SW 1271 (cell line): ENCODE results near the gene HCN3.
A peak's percentile ranks its signal among the peaks of the same experiment; 100 is the strongest.
"Not testable (repeated sequence)": the region's sequence is repeated elsewhere in the genome, so short reads cannot be mapped to it uniquely, and the experiment has no call there.

Experiments used
- DNase-seq, 2 experiments: peaks; one replicate each; lab custom pipeline; 2025; lab: John Stamatoyannopoulos, UW

The HCN3 gene

DNA sequence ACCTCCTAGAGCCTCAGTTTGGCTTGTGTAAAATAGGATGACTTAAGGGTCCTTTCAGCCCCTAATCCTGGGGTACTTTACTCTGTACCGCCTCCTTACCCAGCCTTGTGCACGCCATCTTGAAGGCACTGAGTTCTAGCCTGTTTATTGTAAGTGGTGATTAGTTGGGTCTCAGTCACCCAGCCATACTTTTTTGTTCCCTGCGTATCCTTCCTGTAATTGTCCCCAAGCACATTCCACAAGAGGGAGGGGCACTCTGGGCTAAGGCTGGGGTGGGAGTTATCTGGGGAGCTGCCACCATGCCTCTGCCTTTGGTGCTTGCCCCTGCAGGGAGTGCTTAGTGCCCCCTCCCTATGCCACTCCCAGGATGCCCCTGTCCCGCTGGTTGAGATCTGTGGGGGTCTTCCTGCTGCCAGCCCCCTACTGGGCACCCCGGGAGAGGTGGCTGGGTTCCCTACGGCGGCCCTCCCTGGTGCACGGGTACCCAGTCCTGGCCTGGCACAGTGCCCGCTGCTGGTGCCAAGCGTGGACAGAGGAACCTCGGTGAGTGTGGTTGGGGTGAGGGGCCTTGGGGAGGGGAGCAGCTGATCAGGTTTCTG, 32.3 kb downstream of the HCN3 start:
- DNase-seq: no peak

DNA sequence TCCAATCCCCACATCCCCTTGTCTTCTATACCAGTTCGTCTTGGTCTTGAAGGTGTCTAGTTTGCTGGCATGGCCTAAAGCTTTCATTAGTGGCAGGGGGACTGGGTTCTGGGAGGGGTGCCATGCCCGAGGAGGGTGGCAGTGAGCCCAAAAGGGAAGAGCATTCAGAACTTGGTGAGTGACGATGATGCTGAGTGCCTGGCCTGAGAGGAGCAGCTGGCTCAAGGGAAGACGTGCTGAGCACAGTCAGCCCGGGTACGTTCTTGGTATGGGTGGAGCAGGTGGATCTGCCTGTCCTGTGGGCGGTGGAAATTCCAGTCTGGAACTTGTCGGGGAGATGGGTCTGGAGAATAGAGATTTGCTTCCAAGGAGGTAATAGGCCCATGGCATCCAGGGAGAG, 36.0 kb downstream of the HCN3 start:
- DNase-seq: no peak

DNA sequence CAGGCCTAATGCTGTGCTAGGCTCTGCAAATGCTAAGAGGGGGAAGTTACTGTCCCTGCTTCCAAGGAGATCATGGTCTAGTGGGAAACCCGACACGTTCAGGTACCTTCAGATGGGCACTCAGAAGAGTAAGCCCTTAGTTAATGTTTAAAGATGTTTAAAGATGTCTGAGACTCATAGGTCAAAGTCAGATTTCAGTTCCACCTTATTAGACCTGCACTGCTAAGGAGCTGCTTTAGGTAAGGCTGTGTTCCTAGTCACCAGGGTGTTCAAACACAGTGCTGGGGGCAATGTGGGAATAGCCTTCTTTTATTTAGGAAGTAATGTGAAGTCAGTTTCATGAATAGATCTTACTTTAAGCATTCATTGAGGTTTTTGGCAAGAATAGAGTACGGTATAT, 39.7 kb downstream of the HCN3 start:
- DNase-seq: no peak

DNA sequence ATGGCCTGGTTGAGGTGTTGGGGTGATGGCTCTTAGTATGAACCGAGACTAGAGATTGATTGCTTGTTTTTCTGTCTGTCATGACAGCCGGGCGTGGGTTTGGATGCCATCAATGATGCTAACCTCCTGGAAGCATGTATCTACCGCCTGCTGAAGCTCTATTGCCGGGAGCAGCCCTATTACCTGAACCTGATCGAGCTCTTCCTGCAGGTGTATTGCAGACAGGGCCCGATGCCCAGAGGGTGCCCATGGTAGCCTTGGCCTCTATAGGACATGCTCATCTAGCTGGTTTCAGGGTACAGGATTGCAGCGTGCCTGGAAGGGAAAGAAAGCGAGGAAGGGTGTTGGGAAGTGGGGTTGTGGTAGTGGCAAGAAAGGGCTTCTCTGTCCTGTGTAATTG, 40.8 kb downstream of the HCN3 start:
- DNase-seq: no peak

DNA sequence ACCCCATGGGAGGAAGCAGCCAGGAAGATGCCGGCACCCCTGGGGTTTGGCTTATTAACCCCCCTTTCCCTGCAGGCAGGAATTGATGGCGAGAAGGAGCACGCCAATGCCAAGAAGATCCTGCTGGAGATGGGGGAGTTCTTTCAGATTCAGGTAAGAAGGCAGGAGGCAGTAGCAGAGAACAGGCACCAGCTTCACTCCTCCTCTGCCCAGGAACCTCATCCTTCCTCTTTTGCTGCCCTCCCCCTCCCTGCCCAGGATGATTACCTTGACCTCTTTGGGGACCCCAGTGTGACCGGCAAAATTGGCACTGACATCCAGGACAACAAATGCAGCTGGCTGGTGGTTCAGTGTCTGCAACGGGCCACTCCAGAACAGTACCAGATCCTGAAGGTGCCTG, 42.3 kb downstream of the HCN3 start:
- DNase-seq: no peak

DNA sequence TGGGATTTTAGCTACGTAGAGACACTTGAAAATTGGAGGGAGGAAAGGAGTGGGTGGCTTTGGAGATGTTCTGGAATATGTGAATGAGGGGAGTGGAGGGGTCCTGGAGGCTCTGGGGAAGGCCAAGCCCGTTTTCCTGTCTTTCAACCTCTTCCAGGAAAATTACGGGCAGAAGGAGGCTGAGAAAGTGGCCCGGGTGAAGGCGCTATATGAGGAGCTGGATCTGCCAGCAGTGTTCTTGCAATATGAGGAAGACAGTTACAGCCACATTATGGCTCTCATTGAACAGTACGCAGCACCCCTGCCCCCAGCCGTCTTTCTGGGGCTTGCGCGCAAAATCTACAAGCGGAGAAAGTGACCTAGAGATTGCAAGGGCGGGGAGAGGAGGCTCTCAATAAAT, 43.0 kb downstream of the HCN3 start:
- DNase-seq: no peak

DNA sequence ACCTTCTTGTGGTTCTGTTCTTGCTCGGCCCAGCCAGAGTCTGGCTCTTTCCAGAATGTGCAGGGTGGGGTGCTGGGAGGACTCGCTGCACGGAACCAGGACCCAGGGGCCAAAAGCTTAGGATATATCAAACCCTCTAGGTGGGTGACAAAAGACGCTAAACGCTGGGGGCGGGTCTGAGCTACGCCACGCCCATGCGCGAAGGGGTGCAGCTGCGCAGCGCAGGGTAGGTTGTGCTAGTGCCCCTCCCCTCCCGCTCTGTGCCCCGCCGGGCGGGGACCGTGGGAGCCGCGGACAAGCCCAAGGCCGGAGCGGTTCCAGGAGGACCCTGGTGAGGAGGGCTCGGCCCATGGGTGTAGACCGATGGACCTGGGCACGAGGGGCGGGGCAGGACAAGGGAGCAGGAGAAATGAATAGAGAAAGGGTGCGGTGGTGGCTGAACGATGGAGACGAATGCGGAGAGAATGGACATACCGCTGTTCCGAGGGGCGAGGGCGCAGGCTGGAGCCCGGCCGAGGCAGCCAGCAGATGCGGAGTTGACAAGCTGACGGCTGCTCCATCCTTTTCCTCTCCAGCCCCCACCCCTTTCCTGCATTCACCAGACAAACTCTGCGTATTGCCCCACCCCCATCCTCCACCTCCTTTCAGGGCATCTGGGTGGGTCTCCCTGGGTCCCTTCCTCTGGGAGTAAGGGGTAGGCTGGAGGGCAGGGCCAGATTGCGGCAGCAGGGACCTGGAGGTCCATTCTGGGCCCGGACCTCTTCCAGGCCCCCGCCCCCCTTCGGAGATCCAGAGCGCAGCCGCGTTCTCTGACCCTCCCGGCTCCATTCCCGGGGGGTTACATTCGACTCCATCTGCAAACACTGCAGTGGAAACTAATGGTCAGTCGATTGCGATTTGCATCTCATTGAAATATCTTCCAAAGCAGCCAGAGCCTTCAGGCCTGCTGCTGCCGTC, 43.7 kb downstream of the HCN3 start, which contains the start of gene RUSC1:
TSS of gene RUSC1 (plus strand) at position 234 of the 957 bp plus-strand sequence. CDS start 880 bp downstream, outside the sequence.
- DNase-seq: no peak

DNA sequence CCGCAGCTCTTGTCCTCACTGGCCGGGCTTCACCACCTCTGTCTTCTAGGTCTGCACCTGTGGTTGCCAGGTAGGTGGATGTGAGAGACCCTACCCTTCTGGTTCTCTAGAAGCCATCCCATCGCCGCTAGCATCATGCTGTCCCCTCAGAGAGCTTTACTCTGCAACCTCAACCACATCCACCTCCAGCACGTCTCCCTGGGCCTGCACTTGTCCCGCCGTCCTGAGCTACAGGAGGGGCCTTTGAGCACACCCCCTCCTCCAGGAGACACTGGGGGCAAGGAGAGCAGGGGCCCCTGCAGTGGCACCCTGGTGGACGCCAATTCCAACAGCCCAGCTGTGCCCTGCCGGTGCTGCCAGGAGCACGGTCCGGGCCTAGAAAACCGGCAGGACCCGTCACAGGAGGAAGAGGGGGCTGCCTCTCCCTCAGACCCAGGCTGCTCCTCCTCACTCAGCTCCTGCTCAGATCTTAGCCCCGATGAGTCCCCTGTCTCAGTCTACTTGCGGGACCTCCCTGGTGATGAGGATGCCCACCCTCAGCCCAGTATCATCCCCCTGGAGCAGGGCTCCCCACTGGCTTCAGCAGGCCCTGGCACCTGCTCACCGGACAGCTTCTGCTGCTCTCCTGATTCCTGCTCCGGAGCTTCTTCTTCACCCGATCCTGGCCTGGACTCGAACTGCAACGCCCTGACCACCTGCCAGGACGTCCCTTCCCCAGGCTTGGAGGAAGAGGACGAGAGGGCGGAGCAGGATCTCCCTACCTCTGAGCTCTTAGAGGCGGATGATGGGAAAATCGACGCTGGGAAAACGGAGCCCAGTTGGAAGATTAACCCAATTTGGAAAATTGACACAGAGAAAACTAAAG, 44.6 kb downstream of the HCN3 start:
- no peak for DNase-seq

DNA sequence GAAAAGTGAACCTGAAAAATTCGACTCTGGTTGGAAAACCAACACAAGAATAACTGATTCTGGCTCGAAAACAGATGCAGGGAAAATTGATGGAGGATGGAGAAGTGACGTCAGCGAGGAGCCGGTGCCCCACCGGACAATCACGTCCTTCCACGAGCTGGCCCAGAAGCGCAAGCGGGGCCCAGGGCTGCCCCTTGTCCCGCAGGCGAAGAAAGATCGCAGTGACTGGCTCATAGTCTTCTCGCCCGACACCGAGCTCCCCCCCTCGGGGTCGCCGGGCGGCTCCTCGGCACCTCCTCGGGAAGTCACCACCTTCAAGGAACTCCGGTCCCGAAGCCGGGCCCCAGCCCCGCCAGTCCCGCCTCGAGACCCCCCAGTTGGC, 45.3 kb downstream of the HCN3 start:
- DNase-seq: no peak

DNA sequence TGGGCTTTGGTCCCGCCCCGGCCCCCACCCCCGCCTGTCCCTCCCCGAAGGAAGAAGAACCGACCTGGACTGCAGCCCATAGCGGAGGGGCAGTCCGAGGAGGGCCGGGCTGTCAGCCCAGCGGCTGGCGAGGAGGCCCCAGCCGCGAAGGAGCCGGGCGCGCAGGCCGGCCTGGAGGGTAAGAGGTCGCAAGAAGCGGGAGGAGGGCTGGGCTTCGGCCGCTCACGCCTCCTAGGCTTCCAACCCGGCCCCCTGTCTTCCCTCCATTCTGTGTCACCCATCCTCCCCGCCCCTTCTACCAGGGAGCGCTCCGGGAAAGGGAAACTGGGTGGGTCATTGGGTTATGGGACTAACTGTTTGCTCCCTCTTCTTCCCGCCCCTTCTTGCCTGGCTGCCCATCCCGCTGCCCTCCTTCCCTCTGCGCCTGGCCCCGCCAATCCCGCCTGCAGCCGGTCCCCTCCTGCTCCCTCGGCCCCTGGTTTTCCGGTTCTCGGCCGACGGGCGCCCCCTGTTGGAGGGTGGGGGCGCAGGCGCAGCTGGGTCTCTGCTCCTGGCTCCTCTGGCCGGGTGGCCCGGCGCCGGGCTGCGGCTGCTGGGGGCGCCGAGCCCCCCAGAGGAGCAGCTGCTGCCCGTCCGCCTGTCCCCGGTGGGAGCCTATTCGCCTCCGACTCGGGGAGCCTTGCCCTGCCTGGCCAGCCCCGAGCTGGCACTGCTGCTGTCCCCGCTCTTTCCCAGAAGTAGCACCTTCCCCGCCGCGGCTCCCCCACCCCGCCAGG, 45.9 kb downstream of the HCN3 start:
- DNase-seq: peak; percentile 73 to 90

DNA sequence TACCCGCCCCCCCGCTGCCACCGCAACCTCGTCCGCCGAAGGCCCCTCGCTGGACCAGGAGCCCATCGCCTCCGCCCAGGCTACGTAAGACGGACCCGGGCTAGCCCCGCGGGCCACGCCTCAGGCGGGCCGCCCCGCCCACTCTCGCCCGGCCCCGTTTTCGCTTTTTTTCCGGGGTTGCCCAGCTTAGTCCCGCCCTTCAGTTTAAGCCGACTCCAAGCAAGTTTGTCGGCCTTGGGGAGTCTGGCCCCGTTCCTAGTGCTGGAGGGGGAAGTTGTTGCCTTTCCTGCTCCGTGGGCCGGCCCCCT, 46.4 kb downstream of the HCN3 start:
- DNase-seq: peak; percentile 58 to 66

DNA sequence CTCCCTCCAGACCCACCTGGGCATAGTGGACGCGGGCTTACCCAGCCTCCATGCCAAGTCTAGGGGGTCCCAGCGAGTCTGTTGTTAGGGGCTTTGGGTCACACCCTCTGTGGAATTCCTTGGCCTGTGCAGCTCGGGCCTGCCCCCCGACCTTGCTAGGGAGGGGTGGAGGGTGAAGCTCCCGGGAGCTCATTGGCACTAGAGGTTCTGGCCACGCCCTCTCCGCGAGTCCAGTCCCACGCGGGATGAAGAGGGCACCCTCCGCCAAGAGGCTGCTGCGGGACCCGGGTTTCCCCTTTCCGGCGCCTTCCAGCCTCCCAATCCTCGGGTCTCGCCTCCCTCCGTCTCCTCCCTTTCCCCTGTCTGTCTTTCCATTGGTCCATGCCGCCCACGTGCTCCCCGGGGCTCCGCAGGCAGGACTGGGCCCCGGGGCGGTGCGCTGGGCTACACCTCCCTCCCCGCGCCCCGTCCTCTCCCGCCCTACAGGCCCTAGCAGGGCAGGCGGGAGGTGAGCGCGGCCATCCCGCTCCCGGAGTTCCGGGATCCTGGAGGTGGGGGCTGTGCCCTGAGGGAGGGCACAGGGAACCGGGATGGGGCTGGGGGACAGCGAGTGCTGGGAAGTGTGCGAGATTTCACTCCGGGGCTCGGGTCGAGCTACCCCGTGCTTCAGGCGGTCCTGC, 46.9 kb downstream of the HCN3 start:
- peak; percentile 83 to 91 for DNase-seq

DNA sequence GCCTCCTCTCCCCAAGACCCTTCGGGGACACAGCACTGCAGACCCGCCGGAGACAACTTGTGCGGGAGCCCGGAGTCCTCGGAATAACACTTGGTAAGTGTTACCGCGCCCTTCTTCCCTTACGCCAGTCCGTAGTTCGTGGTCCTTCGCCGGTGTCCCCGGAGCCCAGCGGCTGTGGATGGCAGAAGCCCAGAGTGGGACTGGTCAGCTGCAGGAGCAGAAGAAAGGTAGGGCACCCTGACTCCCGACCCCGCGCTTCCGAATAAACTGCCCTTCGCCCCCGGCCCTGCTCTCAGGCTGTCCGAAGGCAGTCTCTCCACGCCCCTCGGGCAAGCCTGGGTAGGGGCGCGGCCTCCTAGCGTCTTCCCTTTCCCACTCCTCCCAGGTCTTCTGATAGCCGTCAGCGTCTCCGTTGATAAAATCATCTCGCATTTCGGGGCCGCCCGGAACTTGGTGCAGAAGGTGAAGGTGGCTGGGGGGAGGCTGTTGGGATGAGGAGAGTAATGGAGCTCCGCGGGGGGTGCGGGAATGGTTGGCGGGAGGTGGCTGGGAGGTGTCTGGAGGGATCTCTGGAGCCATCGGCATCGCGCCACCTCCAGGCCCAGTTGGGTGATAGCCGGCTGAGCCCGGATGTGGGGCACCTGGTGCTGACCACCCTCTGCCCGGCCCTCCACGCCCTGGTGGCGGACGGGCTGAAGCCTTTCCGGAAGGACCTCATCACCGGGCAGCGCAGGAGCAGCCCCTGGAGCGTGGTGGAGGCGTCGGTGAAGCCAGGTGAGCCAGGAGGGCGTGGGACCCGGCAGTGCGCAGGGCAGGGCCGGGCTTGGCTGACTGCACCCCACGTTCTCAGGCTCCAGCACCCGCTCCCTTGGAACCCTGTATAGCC, 47.7 kb downstream of the HCN3 start:
- peak in 1 of 2 experiments; percentile 51 for DNase-seq

DNA sequence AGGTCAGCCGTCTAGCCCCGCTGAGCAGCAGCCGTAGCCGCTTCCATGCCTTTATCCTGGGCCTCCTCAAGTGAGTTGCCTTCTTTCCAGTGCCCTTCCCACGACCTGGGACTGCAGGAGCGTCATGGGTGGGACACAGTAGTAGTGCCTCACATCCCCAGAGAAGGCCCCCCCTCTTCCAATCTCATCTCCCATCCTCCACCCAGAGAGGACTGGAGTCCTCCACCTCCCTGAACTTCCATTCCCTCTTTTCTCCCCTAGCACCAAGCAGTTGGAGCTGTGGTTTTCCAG, 48.3 kb downstream of the HCN3 start:
- no peak for DNase-seq

DNA sequence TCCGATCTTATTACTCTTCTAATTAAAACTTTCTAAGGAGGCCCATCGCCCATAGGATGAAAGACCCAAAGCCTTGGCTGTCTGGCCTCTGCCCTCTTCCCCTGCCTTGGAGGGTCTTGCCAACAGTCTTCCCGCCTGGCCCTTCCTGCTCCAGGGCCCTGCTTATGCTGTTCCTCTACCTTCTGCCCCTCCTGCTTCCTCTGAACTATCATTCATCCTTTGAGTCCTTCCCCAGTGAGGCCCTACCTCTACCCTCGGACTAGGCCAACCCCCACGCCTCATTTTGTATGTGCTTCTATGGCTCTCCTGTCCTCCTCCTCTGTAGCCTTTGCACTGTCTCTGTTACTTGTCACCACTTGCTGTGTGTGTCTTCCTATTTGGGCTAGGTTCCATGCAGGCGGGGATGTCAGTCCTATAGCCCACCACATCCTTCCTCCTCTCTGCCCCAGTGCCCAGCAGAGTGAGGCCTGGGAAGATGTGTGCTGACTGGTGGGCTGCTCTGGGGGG, 48.8 kb downstream of the HCN3 start:
- no peak for DNase-seq

DNA sequence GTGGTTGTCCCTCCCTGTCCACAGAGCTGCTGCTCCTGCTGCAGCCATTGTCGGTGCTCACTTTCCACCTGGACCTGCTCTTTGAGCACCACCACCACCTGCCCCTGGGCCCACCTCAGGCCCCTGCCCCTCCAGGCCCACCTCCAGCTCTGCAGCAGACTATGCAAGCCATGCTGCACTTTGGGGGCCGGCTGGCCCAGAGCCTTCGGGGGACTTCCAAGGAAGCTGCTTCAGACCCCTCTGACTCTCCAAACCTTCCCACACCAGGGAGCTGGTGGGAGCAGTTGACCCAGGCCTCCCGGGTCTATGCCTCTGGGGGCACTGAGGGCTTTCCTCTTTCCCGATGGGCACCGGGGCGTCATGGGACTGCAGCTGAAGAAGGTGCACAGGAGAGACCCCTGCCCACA, 49.4 kb downstream of the HCN3 start:
- no peak for DNase-seq

DNA sequence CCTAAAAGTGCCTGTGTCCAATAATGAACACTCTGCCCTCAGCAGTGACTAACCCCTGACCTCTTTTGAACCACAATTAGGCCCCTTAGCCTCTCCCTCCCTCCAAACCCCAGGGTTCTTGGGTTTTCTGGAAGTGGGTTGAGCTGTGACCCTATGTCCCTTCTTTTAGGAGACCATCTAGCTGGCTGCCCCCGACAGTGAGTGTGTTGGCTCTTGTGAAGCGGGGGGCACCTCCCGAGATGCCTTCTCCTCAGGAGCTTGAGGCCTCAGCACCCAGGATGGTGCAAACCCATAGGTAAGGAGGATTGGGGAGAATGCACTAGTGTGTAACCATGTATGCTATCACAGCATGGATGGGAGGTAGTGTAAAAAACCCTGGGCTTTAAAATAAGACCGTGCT, 50.7 kb downstream of the HCN3 start:
- no peak for DNase-seq

DNA sequence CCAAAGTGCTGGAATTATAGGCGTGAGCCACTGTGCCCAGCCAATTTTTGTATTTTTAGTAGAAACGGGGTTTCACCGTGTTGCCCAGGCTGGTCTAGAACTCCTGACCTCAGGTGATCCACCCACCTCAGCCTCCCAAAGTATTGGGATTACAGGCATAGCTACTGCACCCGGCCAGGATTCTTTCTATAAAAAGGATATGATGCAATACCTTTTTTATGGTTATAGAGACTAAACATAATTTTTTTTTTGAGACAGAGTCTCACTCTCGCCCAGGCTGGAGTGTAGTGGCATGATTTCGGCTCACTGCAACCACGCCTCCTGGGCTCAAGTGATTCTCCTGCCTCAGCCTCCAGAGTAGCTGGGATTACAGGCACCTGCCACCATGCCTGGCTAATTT, 51.6 kb downstream of the HCN3 start:
- DNase-seq: not testable (repeated sequence)

DNA sequence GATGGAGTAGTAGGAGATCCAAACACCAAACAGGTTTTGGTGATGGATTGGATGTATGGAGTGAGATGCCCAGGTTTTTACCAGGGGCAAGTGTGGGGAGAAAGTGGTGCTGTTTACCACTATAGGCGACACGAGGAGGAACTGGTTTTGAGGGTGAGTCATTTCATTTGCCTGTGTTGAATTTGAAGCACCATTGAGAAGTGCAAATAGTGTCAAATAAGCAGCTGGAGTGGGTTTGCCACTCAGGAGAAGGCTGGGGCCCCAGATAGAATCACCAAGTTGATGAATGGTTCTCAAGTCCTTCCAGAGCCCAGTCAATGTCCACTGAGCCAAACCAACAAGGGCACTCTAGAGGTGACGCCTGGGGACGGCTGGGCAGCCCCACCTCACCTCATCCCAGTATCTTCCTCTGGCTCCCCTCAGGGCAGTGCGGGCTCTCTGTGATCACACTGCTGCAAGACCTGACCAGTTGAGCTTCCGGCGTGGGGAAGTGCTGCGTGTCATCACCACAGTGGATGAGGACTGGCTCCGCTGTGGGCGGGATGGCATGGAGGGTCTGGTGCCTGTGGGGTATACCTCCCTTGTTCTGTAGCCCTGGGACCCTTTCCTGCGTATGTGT, 52.8 kb downstream of the HCN3 start:
- no peak for DNase-seq

DNA sequence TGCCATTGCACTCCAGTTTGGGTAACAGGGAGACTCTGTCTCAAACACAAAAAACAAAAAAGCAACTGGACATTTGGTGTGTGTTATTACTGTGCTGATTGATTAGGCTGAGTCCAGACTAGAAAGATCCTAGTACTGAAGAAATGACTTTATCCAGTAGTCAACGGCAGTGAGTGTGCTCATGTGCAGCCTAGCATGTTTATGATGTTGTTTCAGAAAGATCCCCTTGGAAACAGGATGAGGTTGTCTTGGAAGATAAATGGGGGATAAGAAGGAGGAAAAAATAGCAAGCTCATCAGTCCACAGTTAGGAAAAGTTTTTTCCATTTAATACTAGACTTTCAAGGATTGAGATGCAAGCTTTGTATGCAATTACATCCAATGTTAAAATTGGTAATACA, 57.7 kb downstream of the HCN3 start:
- DNase-seq: no peak
